Liver (tissue), 9 donors: Measurements from ENCODE around the gene SCUBE3. TPM values are rescaled to one million over a fixed set of nuclear protein-coding genes. Genes with fewer than 3 reads are reported as not detected.

Source experiments
- DNase-seq: peaks from one replicate; pipeline ENCODE4 v3.0.0-alpha.2; 2017; ENCODE audit warnings: low spot score
- H3K27ac ChIP-seq, 2 donors: one replicate each; pipeline ENCODE4 v1.7.0; 2013; ENCODE audit warnings: inconsistent platforms in 2 of 2, low read length in 2 of 2, control low read depth in 1 of 2, low read depth in 1 of 2, mild to moderate bottlenecking in 1 of 2
- H3K27me3 ChIP-seq, 4 donors: one replicate each; pipeline versions ENCODE4 v1.6.1 to v1.7.0; 2013; ENCODE audit warnings: low read length in 3 of 4, inconsistent platforms in 1 of 4, mild to moderate bottlenecking in 1 of 4, moderate library complexity in 1 of 4; ENCODE audit not compliant: control insufficient read depth in 4 of 4, insufficient read depth in 4 of 4
- H3K36me3 ChIP-seq, 4 donors: one replicate each; pipeline versions ENCODE4 v1.6.1 to v1.7.0; 2013; ENCODE audit warnings: low read length in 3 of 4, mild to moderate bottlenecking in 3 of 4, low read depth in 1 of 4, moderate library complexity in 1 of 4; ENCODE audit not compliant: control insufficient read depth in 4 of 4, insufficient read depth in 3 of 4
- H3K4me1 ChIP-seq, 4 donors: one replicate each; pipeline versions ENCODE4 v1.6.1 to v1.7.0; 2013; ENCODE audit warnings: low read length in 3 of 4, mild to moderate bottlenecking in 3 of 4, moderate library complexity in 1 of 4; ENCODE audit not compliant: control insufficient read depth in 4 of 4, insufficient read depth in 4 of 4
- H3K4me3 ChIP-seq, 3 donors: one replicate each; pipeline versions ENCODE4 v1.6.1 to v1.7.0; 2013; ENCODE audit warnings: low read length in 3 of 3, control low read depth in 1 of 3, low read depth in 1 of 3, mild to moderate bottlenecking in 1 of 3
- H3K9ac ChIP-seq, 2 donors: one replicate each; pipeline ENCODE4 v1.7.0; 2013; ENCODE audit warnings: low read length in 2 of 2, mild to moderate bottlenecking in 2 of 2, moderate library complexity in 2 of 2, control low read depth in 1 of 2, low read depth in 1 of 2
- H3K9me3 ChIP-seq, 4 donors: one replicate each; pipeline versions ENCODE4 v1.6.1 to v1.7.0; 2013; ENCODE audit warnings: low read length in 3 of 4; ENCODE audit not compliant: control insufficient read depth in 4 of 4
- ATF3 ChIP-seq: IDR thresholded peaks from 2 replicates; pipeline ENCODE4 v1.6.1; 2016; ENCODE audit warnings: antibody characterized with exemption
- EGR1 ChIP-seq, 2 donors: IDR thresholded peaks; 2 replicates each; pipeline ENCODE4 v1.6.1; 2016 to 2018; ENCODE audit warnings: antibody characterized with exemption in 2 of 2, low read depth in 2 of 2
- FOXA1 ChIP-seq: IDR thresholded peaks from 2 replicates; pipeline ENCODE4 v1.6.1; 2016; ENCODE audit warnings: antibody characterized with exemption
- FOXA2 ChIP-seq: IDR thresholded peaks from 2 replicates; pipeline ENCODE4 v1.6.1; 2016; ENCODE audit warnings: antibody characterized with exemption
- GABPA ChIP-seq, 2 donors: IDR thresholded peaks in 1 of 2; conservative IDR thresholded peaks in 1 of 2; 2 replicates each; pipeline ENCODE4 v1.6.1; 2016; ENCODE audit warnings: antibody characterized with exemption in 2 of 2, mild to moderate bottlenecking in 1 of 2, moderate library complexity in 1 of 2
- HNF4A ChIP-seq, 2 donors: conservative IDR thresholded peaks; 2 replicates each; pipeline ENCODE4 v1.6.1; 2016; ENCODE audit warnings: antibody characterized with exemption in 2 of 2, mild to moderate bottlenecking in 2 of 2
- HNF4G ChIP-seq: IDR thresholded peaks from 2 replicates; pipeline ENCODE4 v1.6.1; 2016; ENCODE audit warnings: antibody characterized with exemption
- JUND ChIP-seq, 2 donors: IDR thresholded peaks; 2 replicates each; pipeline ENCODE4 v1.6.1; 2016; ENCODE audit warnings: antibody characterized with exemption in 2 of 2
- NR2F2 ChIP-seq: IDR thresholded peaks from 2 replicates; pipeline ENCODE4 v1.6.1; 2016; ENCODE audit warnings: antibody characterized with exemption
- RAD21 ChIP-seq, 2 donors: IDR thresholded peaks; 2 replicates each; pipeline ENCODE4 v1.6.1; 2016; ENCODE audit warnings: antibody characterized with exemption in 2 of 2, mild to moderate bottlenecking in 2 of 2
- SP1 ChIP-seq: IDR thresholded peaks from 2 replicates; pipeline ENCODE4 v1.6.1; 2018; ENCODE audit warnings: antibody characterized with exemption, mild to moderate bottlenecking
- TAF1 ChIP-seq: conservative IDR thresholded peaks from 2 replicates; pipeline ENCODE4 v1.6.1; 2016; ENCODE audit warnings: antibody characterized with exemption, mild to moderate bottlenecking
- YY1 ChIP-seq: IDR thresholded peaks from 2 replicates; pipeline ENCODE4 v1.6.1; 2016; ENCODE audit warnings: antibody characterized with exemption, mild to moderate bottlenecking
- WGBS: extraction: QIAGEN DNeasy Blood & Tissue Kit; methylation state at CpG from one replicate; pipeline ENCODE4 v1.1.7; 2013; 5-methylcytosine and 5-hydroxymethylcytosine counted together
- polyA plus RNA-seq, 2 donors: library from polyadenylated mRNA; stranded (reverse) in 1 of 2; unstranded in 1 of 2; fragments of 200-250 nt in 1 of 2; fragments of >200 nt in 1 of 2; fragmentation: Nextera tagmentation in 1 of 2; extraction: Ambion mirVana in 1 of 2; gene quantifications; one replicate each; pipeline versions ENCODE4 v1.2.1 to v1.2.3, GENCODE V29; 2013 to 2015
- total RNA-seq, 2 donors: library from RNA; depleted of rRNA; stranded (reverse); fragments of >200 nt; gene quantifications; one replicate each; pipeline ENCODE4 v1.2.3, GENCODE V29; 2014
- TF ChIP-seq, protein P1 (sequence below): IDR thresholded peaks from 2 replicates; pipeline ENCODE4 v1.6.1; 2016; ENCODE audit warnings: antibody characterized with exemption
- TF ChIP-seq, protein P2 (sequence below): fragments of 150-350 bp; IDR thresholded peaks from 2 replicates; pipeline ENCODE4 v1.5.1; 2017; ENCODE audit warnings: improper control_type of control experiment, low read depth, low read length; ENCODE audit not compliant: missing input control
- TF ChIP-seq, protein P3 (sequence below): IDR thresholded peaks from 2 replicates; pipeline ENCODE4 v1.6.1; 2016; ENCODE audit warnings: antibody characterized with exemption, mild to moderate bottlenecking
- donor health status: healthy.
- donor health status: healthy.
- donor health status: healthy.
- donor health status: healthy.
- donor health status: healthy.

SCUBE3 gene
- total and polyA plus RNA-seq, 4 donors: 0.03 to 0.09 (median 0.07) TPM

DNA sequence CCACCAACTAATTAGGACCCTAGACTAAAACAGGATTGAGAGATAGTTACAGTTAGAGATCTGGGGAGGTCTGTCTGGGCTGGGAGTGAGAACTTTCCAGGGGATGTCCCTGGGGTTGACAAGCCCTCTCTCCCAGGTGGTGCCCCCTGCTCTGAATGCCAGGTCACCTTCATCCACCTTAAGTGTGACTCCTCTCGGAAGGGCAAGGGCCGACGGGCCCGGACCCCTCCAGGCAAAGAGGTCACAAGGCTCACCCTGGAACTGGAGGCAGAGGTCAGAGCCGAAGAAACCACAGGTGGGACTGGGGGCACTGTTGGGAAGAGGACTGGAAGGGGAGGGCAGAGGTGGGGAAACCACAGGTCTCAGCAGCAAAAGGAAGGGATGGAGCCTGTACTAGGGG lies 28.7 kb downstream of the SCUBE3 start:
- H3K4me3 ChIP-seq: no peak overlapping the region
- WGBS: 95% methylated on average over 5 of the region's 5 CpGs
- no peaks in the 10 kb centered on the region for H3K9me3 ChIP-seq
- no peaks in the 10 kb centered on the region for H3K36me3 ChIP-seq
- H3K4me1 ChIP-seq: no peaks in the 10 kb centered on the region
- no peaks in the 10 kb centered on the region for H3K27me3 ChIP-seq
- no peak for DNase-seq
- TF ChIP-seq FOXA1 (no peak), ATF3 (no peak), HNF4G (no peak), GABPA (IDR thresholded peaks at IDR 0.05 in 1 of 2, conservative IDR thresholded peaks at IDR 0.05 in 1 of 2) (no peak), YY1 (no peak), HNF4A (conservative IDR thresholded peaks at IDR 0.05) (no peak), EGR1 (IDR thresholded peaks at IDR 0.05; ENCODE audit: low read depth in 2 of 2) (no peak), JUND (IDR thresholded peaks at IDR 0.05) (no peak), FOXA2 (no peak), RAD21 (IDR thresholded peaks at IDR 0.05) (no peak), NR2F2 (no peak), SP1 (no peak), TAF1 (no peak)
- TF ChIP-seq, protein P1, sequence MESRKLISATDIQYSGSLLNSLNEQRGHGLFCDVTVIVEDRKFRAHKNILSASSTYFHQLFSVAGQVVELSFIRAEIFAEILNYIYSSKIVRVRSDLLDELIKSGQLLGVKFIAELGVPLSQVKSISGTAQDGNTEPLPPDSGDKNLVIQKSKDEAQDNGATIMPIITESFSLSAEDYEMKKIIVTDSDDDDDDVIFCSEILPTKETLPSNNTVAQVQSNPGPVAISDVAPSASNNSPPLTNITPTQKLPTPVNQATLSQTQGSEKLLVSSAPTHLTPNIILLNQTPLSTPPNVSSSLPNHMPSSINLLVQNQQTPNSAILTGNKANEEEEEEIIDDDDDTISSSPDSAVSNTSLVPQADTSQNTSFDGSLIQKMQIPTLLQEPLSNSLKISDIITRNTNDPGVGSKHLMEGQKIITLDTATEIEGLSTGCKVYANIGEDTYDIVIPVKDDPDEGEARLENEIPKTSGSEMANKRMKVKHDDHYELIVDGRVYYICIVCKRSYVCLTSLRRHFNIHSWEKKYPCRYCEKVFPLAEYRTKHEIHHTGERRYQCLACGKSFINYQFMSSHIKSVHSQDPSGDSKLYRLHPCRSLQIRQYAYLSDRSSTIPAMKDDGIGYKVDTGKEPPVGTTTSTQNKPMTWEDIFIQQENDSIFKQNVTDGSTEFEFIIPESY: no peak
- TF ChIP-seq, protein P2, sequence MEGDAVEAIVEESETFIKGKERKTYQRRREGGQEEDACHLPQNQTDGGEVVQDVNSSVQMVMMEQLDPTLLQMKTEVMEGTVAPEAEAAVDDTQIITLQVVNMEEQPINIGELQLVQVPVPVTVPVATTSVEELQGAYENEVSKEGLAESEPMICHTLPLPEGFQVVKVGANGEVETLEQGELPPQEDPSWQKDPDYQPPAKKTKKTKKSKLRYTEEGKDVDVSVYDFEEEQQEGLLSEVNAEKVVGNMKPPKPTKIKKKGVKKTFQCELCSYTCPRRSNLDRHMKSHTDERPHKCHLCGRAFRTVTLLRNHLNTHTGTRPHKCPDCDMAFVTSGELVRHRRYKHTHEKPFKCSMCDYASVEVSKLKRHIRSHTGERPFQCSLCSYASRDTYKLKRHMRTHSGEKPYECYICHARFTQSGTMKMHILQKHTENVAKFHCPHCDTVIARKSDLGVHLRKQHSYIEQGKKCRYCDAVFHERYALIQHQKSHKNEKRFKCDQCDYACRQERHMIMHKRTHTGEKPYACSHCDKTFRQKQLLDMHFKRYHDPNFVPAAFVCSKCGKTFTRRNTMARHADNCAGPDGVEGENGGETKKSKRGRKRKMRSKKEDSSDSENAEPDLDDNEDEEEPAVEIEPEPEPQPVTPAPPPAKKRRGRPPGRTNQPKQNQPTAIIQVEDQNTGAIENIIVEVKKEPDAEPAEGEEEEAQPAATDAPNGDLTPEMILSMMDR: no peak
- TF ChIP-seq, protein P3, sequence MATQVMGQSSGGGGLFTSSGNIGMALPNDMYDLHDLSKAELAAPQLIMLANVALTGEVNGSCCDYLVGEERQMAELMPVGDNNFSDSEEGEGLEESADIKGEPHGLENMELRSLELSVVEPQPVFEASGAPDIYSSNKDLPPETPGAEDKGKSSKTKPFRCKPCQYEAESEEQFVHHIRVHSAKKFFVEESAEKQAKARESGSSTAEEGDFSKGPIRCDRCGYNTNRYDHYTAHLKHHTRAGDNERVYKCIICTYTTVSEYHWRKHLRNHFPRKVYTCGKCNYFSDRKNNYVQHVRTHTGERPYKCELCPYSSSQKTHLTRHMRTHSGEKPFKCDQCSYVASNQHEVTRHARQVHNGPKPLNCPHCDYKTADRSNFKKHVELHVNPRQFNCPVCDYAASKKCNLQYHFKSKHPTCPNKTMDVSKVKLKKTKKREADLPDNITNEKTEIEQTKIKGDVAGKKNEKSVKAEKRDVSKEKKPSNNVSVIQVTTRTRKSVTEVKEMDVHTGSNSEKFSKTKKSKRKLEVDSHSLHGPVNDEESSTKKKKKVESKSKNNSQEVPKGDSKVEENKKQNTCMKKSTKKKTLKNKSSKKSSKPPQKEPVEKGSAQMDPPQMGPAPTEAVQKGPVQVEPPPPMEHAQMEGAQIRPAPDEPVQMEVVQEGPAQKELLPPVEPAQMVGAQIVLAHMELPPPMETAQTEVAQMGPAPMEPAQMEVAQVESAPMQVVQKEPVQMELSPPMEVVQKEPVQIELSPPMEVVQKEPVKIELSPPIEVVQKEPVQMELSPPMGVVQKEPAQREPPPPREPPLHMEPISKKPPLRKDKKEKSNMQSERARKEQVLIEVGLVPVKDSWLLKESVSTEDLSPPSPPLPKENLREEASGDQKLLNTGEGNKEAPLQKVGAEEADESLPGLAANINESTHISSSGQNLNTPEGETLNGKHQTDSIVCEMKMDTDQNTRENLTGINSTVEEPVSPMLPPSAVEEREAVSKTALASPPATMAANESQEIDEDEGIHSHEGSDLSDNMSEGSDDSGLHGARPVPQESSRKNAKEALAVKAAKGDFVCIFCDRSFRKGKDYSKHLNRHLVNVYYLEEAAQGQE: no peak
- H3K9ac ChIP-seq: no peak overlapping the region
- H3K27ac ChIP-seq: no peak overlapping the region

GRCh38 chr6:35242906-35243305 lies 29.1 kb downstream of the SCUBE3 start:
- no peak for DNase-seq
- Histone ChIP-seq H3K27me3 (no peaks in the 10 kb centered on the region), H3K27ac (no peak overlapping the region), H3K9me3 (no peaks in the 10 kb centered on the region), H3K4me1 (no peaks in the 10 kb centered on the region), H3K9ac (no peak overlapping the region), H3K4me3 (no peak overlapping the region), H3K36me3 (no peaks in the 10 kb centered on the region)
- WGBS: 97% methylated on average over 13 of the region's 13 CpGs
- TF ChIP-seq HNF4A (conservative IDR thresholded peaks at IDR 0.05) (no peak), FOXA1 (no peak), GABPA (IDR thresholded peaks at IDR 0.05 in 1 of 2, conservative IDR thresholded peaks at IDR 0.05 in 1 of 2) (no peak)
